Ishikawa (cell line): Measurements from ENCODE around the gene ARHGEF35.
"Not testable (repeated sequence)": the region's sequence is repeated elsewhere in the genome, so short reads cannot be mapped to it uniquely, and the experiment has no call there.

Experiments used
- CEBPB ChIP-seq: IDR thresholded peaks from 2 replicates; pipeline ENCODE4 v1.6.1; 2012
- CREB1 ChIP-seq: IDR thresholded peaks from 2 replicates; pipeline ENCODE4 v1.6.1; 2012; ENCODE audit warnings: low read depth
- EP300 ChIP-seq: IDR thresholded peaks from 2 replicates; pipeline ENCODE4 v1.6.1; 2012; ENCODE audit warnings: borderline replicate concordance
- FOXM1 ChIP-seq: IDR thresholded peaks from 2 replicates; pipeline ENCODE4 v1.6.1; 2012; ENCODE audit warnings: low read depth, borderline replicate concordance
- NFIC ChIP-seq: IDR thresholded peaks from 2 replicates; pipeline ENCODE4 v1.6.1; 2012
- RAD21 ChIP-seq: IDR thresholded peaks from 2 replicates; pipeline ENCODE4 v1.6.1; 2012; ENCODE audit warnings: low read depth
- TAF1 ChIP-seq: IDR thresholded peaks from 2 replicates; pipeline ENCODE4 v1.6.1; 2012; ENCODE audit warnings: low read depth, mild to moderate bottlenecking
- TCF12 ChIP-seq: IDR thresholded peaks from 2 replicates; pipeline ENCODE4 v1.6.1; 2012; ENCODE audit warnings: low read depth
- YY1 ChIP-seq: IDR thresholded peaks from 2 replicates; pipeline ENCODE4 v1.6.1; 2012; ENCODE audit warnings: low read depth
- ZBTB7A ChIP-seq: IDR thresholded peaks from 2 replicates; pipeline ENCODE4 v1.6.1; 2012; ENCODE audit warnings: low read depth
- TF ChIP-seq, protein P1 (sequence below): IDR thresholded peaks from 2 replicates; pipeline ENCODE4 v1.6.1; 2012; ENCODE audit warnings: low read depth, mild to moderate bottlenecking
- TF ChIP-seq, protein P2 (sequence below): IDR thresholded peaks from 2 replicates; pipeline ENCODE4 v1.6.1; 2012
- TF ChIP-seq, protein P3 (sequence below): IDR thresholded peaks from 2 replicates; pipeline ENCODE4 v1.6.1; 2012

The ARHGEF35 gene

GRCh38 chr7:144195212-144195872 lies at the start of gene ARHGEF35:
Gene ARHGEF35 (minus strand): TSS chr7:144195833. CDS start chr7:144188383, 7,450 bp downstream.
- not testable (repeated sequence) for TF ChIP-seq TCF12, RAD21, TAF1

DNA sequence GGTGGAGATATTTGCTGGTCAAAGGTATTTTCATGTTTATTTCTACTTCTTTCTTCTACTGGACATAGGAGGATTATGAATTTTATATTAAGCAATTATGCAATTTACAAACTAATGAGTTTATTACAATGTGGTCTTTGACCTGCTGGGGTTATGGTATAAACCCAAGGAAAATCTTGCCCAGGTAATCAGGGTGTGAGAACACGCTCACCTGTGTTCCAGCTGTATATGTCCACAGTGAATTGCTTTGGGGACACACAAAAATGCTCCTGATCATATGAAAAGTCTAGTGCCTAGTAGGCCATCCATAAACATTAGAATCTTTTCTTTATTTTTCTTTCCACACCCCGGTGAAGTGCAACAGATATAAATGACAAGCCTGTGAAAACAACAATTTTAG lies 43.7 kb upstream of the ARHGEF35 start, which contains the start of gene OR2A42:
Gene OR2A42 (minus strand): TSS at position 241 of the 400 bp plus-strand sequence. CDS start 6,762 bp downstream, outside the sequence.
- not testable (repeated sequence) for TF ChIP-seq YY1, TCF12, FOXM1

DNA sequence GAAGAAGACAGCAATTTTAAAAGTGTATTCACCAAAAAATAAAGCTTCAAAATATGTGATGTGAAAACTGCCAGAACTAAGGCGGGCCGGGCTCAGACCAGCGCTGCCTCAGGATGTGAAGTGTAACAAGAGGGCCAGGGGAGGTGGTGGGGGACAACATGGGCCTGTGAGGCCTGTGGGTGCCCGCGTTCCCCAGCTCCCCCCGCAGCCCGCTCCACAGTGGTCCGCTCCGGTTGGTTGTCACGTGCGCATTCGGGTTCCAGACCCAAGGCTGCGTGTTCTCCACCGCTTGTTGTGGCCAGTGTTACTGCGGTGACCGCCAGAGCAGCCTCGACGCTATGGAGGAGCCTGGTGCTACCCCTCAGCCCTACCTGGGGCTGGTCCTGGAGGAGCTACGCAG lies 12.5 kb downstream of the ARHGEF35 start, which contains the start of gene CTAGE4:
Gene CTAGE4 (plus strand): TSS at position 301 of the 400 bp plus-strand sequence. CDS start 38 bp downstream, at position 339.
- not testable (repeated sequence) for TF ChIP-seq RAD21, CREB1
- TF ChIP-seq, protein P1, sequence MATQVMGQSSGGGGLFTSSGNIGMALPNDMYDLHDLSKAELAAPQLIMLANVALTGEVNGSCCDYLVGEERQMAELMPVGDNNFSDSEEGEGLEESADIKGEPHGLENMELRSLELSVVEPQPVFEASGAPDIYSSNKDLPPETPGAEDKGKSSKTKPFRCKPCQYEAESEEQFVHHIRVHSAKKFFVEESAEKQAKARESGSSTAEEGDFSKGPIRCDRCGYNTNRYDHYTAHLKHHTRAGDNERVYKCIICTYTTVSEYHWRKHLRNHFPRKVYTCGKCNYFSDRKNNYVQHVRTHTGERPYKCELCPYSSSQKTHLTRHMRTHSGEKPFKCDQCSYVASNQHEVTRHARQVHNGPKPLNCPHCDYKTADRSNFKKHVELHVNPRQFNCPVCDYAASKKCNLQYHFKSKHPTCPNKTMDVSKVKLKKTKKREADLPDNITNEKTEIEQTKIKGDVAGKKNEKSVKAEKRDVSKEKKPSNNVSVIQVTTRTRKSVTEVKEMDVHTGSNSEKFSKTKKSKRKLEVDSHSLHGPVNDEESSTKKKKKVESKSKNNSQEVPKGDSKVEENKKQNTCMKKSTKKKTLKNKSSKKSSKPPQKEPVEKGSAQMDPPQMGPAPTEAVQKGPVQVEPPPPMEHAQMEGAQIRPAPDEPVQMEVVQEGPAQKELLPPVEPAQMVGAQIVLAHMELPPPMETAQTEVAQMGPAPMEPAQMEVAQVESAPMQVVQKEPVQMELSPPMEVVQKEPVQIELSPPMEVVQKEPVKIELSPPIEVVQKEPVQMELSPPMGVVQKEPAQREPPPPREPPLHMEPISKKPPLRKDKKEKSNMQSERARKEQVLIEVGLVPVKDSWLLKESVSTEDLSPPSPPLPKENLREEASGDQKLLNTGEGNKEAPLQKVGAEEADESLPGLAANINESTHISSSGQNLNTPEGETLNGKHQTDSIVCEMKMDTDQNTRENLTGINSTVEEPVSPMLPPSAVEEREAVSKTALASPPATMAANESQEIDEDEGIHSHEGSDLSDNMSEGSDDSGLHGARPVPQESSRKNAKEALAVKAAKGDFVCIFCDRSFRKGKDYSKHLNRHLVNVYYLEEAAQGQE: not testable (repeated sequence)

DNA sequence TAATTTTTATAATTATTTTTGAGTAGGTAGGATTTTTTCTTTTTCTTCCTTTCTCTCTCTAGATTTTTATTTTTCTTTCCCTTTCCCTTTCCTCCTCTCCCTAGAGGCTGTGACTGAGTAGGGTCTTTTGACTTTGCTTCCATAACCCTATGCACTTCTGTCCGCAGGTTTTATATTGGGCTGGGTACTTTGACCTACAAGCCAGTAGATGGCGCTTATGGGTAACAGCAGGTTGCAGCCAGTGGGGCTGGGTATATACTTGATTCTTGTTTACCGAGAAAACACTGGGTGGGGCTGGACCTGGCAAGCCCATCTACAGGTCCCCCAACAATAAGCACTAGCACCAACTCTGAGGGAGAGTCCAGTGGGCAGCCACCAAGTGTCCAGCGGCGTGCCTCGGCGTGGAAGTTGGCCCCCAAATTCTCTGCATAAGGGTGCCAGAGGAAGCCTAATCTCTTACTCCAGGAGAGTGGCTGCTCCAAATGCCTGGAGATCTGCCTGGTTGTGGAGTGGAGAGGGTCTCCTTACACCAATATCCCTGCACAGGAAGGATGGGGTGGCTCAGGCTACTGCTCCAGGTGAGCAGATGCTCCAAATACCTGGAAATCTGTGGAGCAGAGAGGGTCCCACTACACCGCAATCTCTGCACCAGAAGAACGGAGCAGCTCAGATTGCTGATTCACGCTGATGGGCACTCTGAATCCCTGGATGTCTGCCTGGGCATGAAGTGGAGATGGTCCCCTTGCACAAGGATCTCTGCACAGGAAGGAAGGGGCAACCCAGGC lies 17.1 kb downstream of the ARHGEF35 start:
- peak; percentile 46 for TF ChIP-seq RAD21

GRCh38 chr7:144174613-144175012 lies 21.0 kb downstream of the ARHGEF35 start:
- TF ChIP-seq TAF1: no peak
- TF ChIP-seq, protein P1: no peak
- TF ChIP-seq, protein P2, sequence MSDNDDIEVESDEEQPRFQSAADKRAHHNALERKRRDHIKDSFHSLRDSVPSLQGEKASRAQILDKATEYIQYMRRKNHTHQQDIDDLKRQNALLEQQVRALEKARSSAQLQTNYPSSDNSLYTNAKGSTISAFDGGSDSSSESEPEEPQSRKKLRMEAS: no peak
- TF ChIP-seq YY1: no peak
- TF ChIP-seq, protein P3, sequence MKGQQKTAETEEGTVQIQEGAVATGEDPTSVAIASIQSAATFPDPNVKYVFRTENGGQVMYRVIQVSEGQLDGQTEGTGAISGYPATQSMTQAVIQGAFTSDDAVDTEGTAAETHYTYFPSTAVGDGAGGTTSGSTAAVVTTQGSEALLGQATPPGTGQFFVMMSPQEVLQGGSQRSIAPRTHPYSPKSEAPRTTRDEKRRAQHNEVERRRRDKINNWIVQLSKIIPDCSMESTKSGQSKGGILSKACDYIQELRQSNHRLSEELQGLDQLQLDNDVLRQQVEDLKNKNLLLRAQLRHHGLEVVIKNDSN: no peak
- no peak for TF ChIP-seq CEBPB
- no peak for TF ChIP-seq FOXM1
- TF ChIP-seq RAD21: no peak
- no peak for TF ChIP-seq EP300

- TF ChIP-seq ZBTB7A: no peak
Observed at GRCh38 chr7:144164784-144165183, 30.8 kb downstream of the ARHGEF35 start.

- TF ChIP-seq TAF1: no peak
- TF ChIP-seq RAD21: no peak
- no peak for TF ChIP-seq FOXM1
- no peak for TF ChIP-seq CEBPB
- no peak for TF ChIP-seq TCF12
- TF ChIP-seq, protein P2: no peak
- TF ChIP-seq, protein P1: no peak
- no peak for TF ChIP-seq NFIC
- no peak for TF ChIP-seq EP300
- no peak for TF ChIP-seq ZBTB7A
- TF ChIP-seq, protein P3: no peak
- TF ChIP-seq CREB1: no peak
Observed at GRCh38 chr7:144158861-144159260, 36.8 kb downstream of the ARHGEF35 start.
